Type B pancreatic cell (in vitro differentiated cells): Measurements from ENCODE around the gene SPATA2. TPM values are rescaled to one million over a fixed set of nuclear protein-coding genes. Genes with fewer than 3 reads are reported as not detected.

Experiments
- DNase-seq: peaks from one replicate; pipeline ENCODE4 v3.0.0; 2021; ENCODE audit warnings: mixed read lengths; ENCODE audit not compliant: unreplicated experiment; ENCODE audit errors: extremely low spot score
- H3K27ac Mint-ChIP-seq: 2 replicates; pipeline ENCODE4 v1.8.0; 2021; ENCODE audit warnings: mild to moderate bottlenecking, mixed read lengths
- H3K27me3 Mint-ChIP-seq: 2 replicates; pipeline ENCODE4 v1.8.0; 2021; ENCODE audit warnings: mixed read lengths
- H3K36me3 Mint-ChIP-seq: 2 replicates; pipeline ENCODE4 v1.8.0; 2021; ENCODE audit warnings: mixed read lengths
- H3K4me1 Mint-ChIP-seq: one replicate; pipeline ENCODE4 v1.8.0; 2021; ENCODE audit warnings: mixed read lengths; ENCODE audit not compliant: unreplicated experiment
- H3K4me3 Mint-ChIP-seq: 2 replicates; pipeline ENCODE4 v1.8.0; 2021; ENCODE audit warnings: mild to moderate bottlenecking, mixed read lengths
- H3K9me3 Mint-ChIP-seq: 2 replicates; pipeline ENCODE4 v1.8.0; 2021; ENCODE audit warnings: mixed read lengths
- total RNA-seq: library from RNA; stranded (reverse); gene quantifications from 2 replicates; pipeline ENCODE4 v1.2.1, GENCODE V29; 2021; ENCODE audit warnings: low replicate concordance
- TF ChIP-seq, protein P1 (sequence below): fragments of 200-600 bp; sonication (generic); conservative IDR thresholded peaks from 2 replicates; pipeline ENCODE4 v1.5.0; 2021; ENCODE audit warnings: antibody characterized with exemption, mild to moderate bottlenecking

SPATA2 gene
- total RNA-seq, 1 donor from 2014 or later = 9.2 TPM

DNA sequence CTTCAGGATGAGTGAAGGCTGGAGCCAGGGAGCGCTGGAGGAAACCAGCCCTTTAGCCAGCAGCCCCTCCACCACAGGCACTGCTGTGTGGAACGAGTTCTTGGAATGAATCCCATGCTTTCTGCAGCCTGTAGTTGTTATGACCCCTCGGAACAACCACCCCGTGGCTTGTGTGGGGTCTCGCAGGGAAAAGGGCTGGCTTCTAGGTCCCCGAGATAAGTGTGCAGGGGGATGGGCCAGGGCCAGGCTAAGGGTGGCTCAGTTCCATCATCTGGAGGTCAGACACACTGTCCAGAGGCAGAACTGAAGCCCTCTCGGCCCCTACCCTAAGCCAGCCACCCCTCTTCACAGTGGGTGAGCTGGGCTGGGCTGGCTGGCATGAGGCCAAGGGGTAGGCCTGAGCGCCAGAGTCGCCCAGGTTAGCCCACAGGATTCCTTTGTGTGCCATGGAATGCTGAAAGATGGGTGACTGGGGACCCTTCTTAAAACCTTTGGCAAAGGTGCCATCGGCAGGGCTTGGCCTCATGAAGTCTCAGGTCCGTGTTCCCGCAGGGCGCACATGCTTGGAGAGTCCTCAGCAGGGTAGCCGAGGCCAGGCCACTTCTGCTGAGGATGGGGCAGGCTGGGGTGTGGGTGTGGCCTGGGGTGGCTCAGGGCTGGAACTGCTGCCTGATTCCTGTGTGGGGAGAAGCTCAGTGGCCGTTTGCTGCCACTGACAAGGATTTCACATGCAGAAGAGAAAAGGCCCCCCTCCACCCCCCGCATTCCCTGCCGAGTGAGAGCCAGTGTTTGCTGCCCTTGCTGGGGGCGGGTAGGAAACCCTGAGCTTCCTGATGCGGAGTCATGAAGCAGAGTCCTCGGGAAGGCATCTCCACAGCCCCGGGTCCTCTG is 24.6 kb downstream of the SPATA2 start:
- H3K4me1 Mint-ChIP-seq = peaks cover 59% of the 10 kb centered on the region
- peaks cover 4% of the 10 kb centered on the region for H3K36me3 Mint-ChIP-seq
- no peaks in the 10 kb centered on the region for H3K9me3 Mint-ChIP-seq
- H3K27me3 Mint-ChIP-seq = no peaks in the 10 kb centered on the region
- DNase-seq = no peak
- H3K4me3 Mint-ChIP-seq = no peak overlapping the region
- TF ChIP-seq, protein P1, sequence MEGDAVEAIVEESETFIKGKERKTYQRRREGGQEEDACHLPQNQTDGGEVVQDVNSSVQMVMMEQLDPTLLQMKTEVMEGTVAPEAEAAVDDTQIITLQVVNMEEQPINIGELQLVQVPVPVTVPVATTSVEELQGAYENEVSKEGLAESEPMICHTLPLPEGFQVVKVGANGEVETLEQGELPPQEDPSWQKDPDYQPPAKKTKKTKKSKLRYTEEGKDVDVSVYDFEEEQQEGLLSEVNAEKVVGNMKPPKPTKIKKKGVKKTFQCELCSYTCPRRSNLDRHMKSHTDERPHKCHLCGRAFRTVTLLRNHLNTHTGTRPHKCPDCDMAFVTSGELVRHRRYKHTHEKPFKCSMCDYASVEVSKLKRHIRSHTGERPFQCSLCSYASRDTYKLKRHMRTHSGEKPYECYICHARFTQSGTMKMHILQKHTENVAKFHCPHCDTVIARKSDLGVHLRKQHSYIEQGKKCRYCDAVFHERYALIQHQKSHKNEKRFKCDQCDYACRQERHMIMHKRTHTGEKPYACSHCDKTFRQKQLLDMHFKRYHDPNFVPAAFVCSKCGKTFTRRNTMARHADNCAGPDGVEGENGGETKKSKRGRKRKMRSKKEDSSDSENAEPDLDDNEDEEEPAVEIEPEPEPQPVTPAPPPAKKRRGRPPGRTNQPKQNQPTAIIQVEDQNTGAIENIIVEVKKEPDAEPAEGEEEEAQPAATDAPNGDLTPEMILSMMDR = no peak
- no peak overlapping the region for H3K27ac Mint-ChIP-seq

DNA sequence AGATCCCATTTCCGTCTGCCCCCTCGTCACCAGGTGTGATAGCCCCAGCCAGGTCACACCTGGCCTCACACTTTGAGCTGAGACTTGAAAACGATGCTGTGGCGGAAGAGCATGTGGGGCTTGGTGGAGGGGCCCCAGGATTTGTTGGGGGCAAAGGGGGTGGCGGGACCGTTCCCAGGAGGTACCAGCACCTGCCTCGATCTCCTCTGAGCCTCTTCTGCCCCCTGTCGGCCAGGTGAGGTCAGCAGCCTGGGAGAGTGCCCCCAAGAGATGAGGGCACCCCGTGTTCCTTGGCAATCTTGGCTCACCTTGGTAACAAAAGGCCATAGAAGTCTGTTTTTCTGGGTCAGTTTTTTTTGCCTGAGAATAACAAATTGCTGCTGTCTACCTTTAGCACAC is 25.4 kb downstream of the SPATA2 start:
- no peaks in the 10 kb centered on the region for H3K27me3 Mint-ChIP-seq
- H3K4me3 Mint-ChIP-seq = no peak overlapping the region
- peaks cover 4% of the 10 kb centered on the region for H3K36me3 Mint-ChIP-seq
- TF ChIP-seq, protein P1 = peak; percentile 22
- H3K27ac Mint-ChIP-seq = no peak overlapping the region
- H3K9me3 Mint-ChIP-seq = no peaks in the 10 kb centered on the region
- no peak for DNase-seq
- peaks cover 59% of the 10 kb centered on the region for H3K4me1 Mint-ChIP-seq

DNA sequence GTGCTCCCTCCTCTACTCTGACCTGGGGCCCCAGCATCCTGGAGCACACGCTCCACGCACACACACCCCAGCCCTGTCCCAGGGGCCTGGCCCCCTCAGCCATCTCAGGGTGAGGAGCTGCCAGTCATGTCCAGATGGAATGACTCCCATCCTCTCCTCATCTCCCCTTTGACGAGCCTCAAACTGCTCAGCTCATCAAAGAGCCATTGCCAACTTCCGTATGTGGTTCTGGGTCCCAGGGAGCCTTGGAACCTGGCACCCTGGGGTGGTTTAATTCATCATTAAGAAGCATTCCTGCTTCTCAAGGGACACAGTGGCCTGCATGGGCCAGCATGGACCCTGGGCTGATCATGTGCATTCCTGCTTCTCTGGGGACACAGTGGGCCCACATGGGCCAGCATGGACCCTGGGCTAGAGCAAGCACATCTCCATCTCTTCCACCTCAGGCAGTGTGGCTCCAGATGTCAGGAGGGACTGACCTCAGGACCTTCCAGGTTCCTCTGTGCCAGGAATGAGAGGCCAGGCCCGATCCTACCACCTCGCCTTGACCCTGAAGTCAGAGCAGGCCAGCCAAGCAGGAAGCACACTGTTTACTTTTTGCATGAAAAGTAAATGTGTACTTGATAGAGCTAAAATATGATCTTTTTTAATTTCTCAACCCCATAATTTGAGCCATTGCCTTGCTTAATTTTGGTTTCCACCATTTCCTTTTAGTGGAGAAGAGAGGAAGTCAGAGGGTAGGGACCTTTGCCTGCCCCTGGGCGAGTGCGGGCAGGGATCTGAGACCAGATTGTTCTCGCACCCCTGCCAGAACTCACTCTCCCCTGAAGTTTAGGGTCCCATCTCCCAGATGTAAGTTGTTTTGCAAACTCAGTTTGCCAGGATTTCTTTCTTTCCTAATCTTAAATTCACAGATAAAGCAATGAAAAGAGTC is 26.1 kb downstream of the SPATA2 start:
- Mint-ChIP-seq H3K27ac (no peak overlapping the region), H3K4me3 (no peak overlapping the region), H3K4me1 (peaks cover 59% of the 10 kb centered on the region)

DNA sequence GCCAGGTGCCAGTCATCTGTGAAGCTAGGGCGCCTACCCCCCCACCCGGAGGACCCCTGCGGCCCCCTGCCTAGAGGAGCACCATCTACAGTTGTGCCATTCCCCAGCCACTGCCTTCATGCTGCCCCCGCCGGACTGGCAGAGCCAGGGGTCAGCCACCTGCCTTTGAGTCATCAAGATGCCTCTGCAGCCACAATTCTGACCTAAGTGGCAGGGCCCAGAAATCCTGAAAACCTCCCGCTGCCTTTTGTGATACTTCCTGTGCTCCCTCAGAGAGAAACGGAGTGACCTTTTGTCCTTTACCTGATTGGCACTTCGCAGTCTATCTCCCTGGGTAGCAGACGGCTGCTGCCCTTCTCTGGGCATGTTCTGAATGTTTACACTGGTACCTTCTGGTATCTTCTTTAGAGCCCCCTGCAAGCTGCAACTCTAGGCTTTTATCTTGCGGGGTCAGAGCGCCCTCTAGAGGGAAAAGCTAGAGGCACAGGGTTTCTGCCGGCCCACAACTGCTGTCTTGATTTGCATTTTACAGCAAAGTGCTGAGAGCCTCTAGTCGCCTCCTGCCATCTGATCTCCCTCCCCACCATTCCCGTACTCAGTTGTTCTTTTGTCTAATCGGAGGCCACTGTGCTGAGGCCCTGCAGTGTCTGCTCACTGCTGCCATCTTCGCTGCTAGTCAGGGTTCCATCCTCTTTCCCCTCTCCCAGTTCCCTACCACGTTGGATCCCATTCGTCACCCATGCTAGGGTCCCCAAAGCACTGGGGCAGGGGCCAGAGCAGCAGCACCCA is 26.9 kb downstream of the SPATA2 start:
- DNase-seq = no peak
- peak overlapping the region; percentile 65 for H3K27ac Mint-ChIP-seq
- TF ChIP-seq, protein P1 = peak; percentile 97
- peaks cover 52% of the 10 kb centered on the region for H3K4me1 Mint-ChIP-seq
- peaks cover 4% of the 10 kb centered on the region for H3K36me3 Mint-ChIP-seq
- no peaks in the 10 kb centered on the region for H3K27me3 Mint-ChIP-seq
- peak overlapping the region; percentile 53 for H3K4me3 Mint-ChIP-seq
- H3K9me3 Mint-ChIP-seq = no peaks in the 10 kb centered on the region

More for the DNA sequence above, 26.1 kb downstream of the SPATA2 start:
- Mint-ChIP-seq H3K9me3 (no peaks in the 10 kb centered on the region), H3K27me3 (no peaks in the 10 kb centered on the region), H3K36me3 (peaks cover 4% of the 10 kb centered on the region)
- no peak for DNase-seq
- TF ChIP-seq, protein P1 = no peak
